CD4-positive, alpha-beta T cell treated with Interleukin-15 for 4 hours (primary cell): ENCODE results near the gene POLDIP3.
A peak's percentile ranks its signal among the peaks of the same experiment; 100 is the strongest.
"Not testable (repeated sequence)": the region's sequence is repeated elsewhere in the genome, so short reads cannot be mapped to it uniquely, and the experiment has no call there.

ENCODE experiments used
- DNase-seq: peaks from one replicate; pipeline ENCODE4 v3.0.0-alpha.2; 2020; ENCODE audit warnings: low spot score

POLDIP3 gene

DNA sequence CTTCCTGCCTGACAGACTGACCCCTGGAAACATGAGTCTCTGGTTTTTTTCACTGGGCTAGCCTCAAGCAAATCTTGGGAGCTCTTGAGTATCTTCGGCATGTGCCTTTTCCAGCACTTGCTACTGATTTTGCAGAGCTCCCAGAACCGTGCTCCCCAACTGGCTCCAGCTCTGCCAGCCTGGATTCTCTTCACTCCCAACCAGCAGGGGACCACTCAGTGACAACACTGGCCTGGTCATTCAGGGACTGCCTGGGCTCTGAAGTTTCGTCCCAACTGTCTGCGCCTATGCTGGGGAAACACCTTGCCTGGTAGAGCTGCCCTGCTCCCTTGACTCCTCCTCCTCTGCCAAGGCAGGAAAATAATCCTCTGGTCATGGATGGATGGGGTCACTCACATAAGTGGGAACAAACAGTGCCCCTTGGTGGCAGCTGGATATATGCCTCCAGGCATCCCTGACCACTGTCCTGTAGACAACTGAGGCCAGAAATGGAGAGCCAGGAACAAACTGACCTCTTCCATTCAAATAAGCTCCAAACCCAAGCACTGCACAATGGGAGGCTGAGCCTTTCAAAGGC is 30.2 kb downstream of the POLDIP3 start:
- DNase-seq, result no peak

GRCh38 chr22:42582987-42583386 is 31.7 kb downstream of the POLDIP3 start:
- DNase-seq, result no peak

GRCh38 chr22:42581762-42582716 is 32.6 kb downstream of the POLDIP3 start:
- peak; percentile 73 for DNase-seq

GRCh38 chr22:42581194-42581761 is 33.4 kb downstream of the POLDIP3 start:
- DNase-seq, result not testable (repeated sequence)

GRCh38 chr22:42580040-42580439 is 34.6 kb downstream of the POLDIP3 start:
- not testable (repeated sequence) for DNase-seq

- no peak for DNase-seq
Measured at GRCh38 chr22:42577623-42578240, 37.0 kb downstream of the POLDIP3 start.

GRCh38 chr22:42577141-42577540 is 37.5 kb downstream of the POLDIP3 start:
- DNase-seq, result not testable (repeated sequence)

DNA sequence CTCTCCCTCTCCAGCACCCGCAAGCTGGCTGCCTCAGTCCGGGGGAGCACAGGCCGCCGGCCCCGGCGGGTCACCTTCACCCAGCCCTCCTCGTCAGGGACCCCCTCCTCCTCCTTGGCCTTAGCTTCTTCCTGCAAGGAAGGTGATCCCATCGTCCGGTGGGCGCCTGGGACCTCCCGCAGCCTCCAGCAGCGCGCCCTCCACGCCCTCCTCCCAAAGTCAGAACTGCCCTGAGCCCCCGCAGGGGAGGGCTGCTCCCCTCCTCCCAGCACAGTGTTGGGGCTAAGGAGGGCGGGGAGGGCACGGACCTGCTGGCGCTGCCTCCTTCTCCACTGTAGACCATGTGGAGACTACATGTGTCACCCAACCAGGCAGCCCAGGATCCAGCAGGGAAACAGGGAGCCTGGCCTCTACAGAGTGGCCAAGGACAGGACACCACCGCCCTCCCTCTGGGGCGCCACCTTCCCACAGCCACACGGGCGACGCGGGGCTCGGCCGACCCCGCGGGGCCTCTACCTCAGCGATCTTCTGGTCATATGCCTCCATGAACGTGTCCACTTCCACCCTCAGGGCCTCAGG is 38.6 kb downstream of the POLDIP3 start:
- not testable (repeated sequence) for DNase-seq

GRCh38 chr22:42574468-42574867 is 40.2 kb downstream of the POLDIP3 start:
- DNase-seq, result not testable (repeated sequence)

GRCh38 chr22:42574046-42574445 is 40.6 kb downstream of the POLDIP3 start:
- DNase-seq, result not testable (repeated sequence)

DNA sequence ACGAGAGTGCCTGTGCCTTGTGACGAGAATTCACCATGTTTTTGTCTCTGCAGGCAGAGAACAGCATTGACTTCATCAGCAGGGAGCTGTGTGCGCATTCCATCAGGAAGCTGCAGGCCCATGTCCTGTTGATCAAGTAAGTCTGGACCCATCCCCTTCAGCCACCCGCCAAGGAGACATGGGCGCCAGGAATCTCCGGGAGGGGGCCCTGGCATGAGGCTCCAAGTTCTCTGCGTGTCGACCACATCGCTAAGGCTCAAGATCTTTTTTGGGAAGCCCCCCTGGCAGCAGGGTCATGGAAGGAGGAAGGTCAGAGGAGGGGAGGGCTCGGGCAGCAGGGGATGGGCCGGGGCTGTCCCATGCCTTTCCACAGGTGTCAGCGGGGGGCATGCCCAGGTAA is 43.6 kb downstream of the POLDIP3 start:
- DNase-seq, result not testable (repeated sequence)

DNA sequence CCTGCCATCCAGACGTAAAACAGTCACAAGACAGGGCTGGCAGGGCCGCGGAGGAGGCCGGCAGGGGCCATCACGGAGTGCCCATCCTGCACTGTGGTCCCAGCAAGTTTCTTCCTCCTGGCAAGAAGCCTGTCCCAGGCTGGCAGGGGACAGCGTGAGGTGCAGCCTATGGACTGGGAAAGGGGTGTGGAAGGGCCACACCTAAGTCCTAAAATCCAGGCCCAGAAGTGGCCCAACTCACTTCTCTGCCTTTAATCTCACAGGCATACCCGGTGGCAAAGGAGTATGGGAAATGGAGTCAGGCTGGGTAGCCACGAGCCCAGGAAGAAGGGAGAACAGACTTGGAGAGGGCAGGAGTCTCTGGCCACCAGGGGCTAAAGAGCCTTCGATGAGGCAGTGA is 44.1 kb downstream of the POLDIP3 start:
- DNase-seq, result not testable (repeated sequence)

GRCh38 chr22:42567950-42568349 is 46.7 kb downstream of the POLDIP3 start:
- DNase-seq, result not testable (repeated sequence)

DNA sequence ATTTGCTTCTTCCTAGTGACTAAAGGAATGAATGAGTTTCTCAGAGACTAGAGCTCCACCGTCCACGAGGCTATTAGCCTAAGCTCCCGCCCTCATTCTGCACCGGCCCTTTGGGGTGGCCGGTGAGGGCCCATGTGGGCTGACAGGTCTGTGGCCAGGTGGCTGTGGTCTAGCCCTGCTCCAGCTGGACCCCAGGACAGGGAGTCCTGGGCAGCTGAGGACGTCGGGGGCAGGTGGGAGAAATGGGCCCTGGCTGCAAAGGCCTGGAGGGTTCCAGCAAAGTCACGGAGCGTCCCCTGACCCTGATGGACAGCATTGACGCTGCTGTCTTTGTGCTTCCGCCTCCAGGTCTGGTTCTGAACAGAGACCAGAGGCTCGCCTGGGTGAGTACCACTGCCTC is 48.7 kb downstream of the POLDIP3 start:
- no peak for DNase-seq

GRCh38 chr22:42564699-42565098 is 50.0 kb downstream of the POLDIP3 start:
- no peak for DNase-seq

DNA sequence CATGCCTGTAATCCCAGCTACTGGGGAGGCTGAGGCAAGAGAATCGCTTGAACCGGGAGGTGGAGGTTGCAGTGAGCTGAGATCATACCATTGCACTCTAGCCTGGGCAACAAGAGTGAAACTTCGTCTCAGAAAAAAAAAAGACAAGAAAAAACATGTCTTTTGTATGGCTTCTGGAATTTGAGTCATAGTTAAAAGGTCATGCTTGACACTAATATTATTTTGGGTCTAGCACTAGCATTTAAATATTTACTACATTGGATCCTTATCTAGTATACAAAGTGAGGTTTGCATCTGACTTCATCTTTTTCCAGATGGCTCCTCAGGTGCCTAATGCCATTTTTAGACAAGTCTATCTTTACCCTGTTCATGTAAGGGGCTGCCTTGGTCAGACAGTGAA is 50.7 kb downstream of the POLDIP3 start:
- not testable (repeated sequence) for DNase-seq

DNA sequence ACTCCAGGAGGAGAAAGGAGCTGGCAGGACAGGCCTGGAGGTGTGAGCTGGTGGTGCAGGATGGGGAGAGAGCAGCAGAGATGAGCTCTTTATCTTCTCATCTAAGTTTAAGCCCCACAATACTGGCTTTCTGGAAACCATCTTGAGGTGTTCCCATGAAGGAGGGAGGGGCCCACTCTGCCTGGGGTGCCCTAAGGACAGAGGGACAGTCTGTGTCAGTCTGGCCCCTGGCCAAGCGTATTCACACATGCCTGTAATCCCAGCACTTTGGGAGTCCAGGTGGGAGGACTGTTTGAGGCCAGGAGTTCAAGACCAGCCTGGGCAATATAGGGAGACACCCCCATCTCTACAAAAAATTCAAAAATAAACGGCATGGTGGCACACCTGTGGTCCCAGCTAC is 52.0 kb downstream of the POLDIP3 start:
- DNase-seq, result no peak

GRCh38 chr22:42562279-42562678 is 52.4 kb downstream of the POLDIP3 start:
- no peak for DNase-seq

DNA sequence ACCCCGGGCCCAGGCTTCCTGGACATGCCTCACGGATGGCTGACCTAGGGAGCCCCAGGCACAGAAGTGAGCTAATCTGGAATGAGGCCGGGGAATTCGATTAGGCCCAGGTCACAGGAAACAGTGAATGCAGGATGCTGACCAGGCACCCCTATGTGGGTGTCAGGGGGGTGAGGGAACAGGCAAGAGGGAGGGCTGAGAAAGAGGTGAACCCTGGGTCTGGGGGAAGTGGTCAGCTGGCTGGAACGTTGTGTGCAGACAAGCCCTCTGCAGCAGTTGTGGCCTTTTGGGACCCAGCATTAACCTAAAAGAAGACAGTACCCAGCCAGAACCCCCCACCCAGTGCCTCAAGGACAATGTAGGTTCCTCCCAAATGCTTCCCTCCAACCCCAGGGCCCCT is 52.8 kb downstream of the POLDIP3 start:
- DNase-seq, result no peak

- no peak for DNase-seq
Measured at GRCh38 chr22:42560781-42561180, 53.9 kb downstream of the POLDIP3 start.

- no peak for DNase-seq
Measured at GRCh38 chr22:42560381-42560780, 54.3 kb downstream of the POLDIP3 start.
